ENCODE measurements around the gene UNK.
A peak's percentile ranks its signal among the peaks of the same experiment; 100 is the strongest.
"Not testable (repeated sequence)": the region's sequence is repeated elsewhere in the genome, so short reads cannot be mapped to it uniquely, and the experiment has no call there.

Gene UNK

DNA sequence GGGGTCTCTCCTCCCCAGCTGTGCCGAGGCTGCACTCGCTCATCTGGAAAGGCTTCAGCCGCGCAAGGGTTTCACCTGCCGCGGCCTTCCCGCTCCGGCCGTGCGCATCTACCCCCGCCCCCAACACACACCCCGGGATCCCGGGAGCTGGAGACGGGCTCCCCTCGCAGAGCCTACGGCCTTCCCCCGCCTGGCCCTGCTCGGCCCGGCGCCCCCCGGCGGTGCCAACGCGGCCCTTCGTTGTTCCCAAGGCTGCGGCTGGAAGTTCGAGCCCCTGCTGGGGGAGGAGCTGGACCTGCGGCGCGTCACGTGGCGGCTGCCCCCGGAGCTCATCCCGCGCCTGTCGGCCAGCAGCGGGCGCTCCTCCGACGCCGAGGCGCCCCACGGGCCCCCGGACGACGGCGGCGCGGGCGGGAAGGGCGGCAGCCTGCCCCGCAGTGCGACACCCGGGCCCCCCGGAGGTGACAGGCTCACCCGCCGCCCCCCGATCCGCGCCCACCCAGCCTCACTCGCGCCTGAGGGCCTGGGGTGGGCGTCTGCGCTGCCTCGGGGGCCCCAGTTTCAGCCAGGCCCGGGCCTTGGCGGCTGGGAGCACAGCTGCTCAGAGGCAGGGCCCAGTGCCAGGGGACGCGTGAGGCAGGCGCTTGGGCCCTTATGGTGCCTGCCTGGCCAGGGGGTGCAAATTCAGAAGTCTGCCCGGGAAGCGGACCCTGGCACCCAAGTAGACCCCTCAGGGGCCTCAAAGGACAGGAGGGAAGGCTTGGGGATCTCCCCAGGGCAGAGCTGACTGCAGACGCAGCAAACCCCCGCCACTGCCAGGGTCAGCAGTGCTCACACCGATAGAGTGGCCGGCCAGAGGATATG, 30.9 kb upstream of the UNK start:
- peak in 44 of 51 donors; percentile 20 to 78 (median 61) for DNase-seq

- no peak for DNase-seq
Observed at GRCh38 chr17:75754378-75755204, 30.0 kb upstream of the UNK start.

GRCh38 chr17:75755205-75755901, 29.3 kb upstream of the UNK start:
- DNase-seq = no peak

DNA sequence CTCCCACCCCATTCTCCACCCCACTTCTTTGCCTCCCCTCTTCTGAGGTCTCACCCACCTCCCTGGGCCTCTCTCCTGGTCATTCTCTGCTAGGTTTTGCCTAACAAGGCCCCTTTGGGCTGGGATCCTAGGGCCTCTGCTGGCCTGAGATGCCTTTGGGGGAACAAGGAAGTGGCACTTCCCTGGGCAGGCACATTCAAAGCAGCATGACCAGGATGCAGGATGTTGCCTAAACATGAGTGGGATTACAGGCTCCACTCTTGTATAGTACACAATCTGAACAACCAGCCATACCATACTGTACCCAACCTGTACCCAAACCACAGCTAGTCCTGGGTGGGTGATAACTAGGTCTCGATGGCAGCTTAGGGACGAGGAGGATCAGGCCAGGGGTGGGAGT, 28.6 kb upstream of the UNK start:
- DNase-seq = no peak

- DNase-seq = no peak
Observed at GRCh38 chr17:75756451-75757085, 28.0 kb upstream of the UNK start.

- no peak for DNase-seq
Observed at GRCh38 chr17:75757086-75757681, 27.4 kb upstream of the UNK start.

- DNase-seq = no peak
Observed at GRCh38 chr17:75758131-75758905, 26.3 kb upstream of the UNK start.

DNA sequence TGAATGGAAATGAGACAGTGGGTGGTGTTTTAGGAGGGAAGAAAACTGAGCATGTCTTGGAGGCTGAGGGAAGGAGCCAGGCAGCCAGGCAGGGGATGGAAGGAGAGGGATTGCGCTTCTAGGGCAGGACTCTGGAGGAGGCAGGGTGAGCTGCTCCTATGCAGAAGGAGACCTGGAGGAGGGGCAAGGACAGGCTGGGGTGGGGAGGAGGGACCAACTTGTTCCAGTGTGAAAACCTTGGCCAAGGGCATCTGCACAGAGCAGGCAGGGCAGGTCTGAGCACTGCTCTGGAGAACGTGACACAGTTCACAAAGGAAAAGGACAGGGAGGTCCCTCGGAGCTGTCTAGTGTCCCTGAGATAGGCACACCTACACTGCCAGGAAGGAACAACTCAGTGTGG, 25.1 kb upstream of the UNK start:
- no peak for DNase-seq

DNA sequence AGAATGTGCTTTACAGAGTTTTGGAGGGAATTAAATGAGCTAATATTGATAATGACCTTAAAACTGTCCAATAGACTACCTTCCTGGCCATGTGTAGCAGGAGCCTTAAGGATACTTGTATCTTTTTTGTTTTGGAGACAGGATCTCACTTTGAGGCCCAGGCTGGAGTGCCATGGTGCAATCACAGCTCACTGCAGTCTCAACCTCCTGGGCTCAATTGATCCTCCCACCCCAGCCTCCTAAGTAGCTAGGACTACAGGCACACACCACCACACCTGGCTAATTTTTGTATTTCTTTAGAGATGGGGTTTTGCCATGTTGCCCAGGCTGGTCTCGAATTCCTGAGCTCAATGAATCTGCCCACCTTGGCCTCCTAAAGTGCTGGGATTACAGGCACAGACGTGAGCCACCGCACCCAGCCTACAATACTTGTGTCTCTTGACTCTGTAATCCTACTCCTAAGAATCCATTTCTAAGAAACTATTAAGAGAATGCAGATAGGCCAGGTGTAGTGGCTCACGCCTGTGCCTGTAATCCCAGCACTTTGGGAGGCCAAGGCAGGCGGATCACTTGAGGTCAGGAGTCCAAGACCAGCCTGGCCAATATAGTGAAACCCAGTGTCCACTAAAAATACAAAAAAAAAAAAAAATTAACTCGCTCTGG, 24.5 kb upstream of the UNK start:
- not testable (repeated sequence) for DNase-seq

DNA sequence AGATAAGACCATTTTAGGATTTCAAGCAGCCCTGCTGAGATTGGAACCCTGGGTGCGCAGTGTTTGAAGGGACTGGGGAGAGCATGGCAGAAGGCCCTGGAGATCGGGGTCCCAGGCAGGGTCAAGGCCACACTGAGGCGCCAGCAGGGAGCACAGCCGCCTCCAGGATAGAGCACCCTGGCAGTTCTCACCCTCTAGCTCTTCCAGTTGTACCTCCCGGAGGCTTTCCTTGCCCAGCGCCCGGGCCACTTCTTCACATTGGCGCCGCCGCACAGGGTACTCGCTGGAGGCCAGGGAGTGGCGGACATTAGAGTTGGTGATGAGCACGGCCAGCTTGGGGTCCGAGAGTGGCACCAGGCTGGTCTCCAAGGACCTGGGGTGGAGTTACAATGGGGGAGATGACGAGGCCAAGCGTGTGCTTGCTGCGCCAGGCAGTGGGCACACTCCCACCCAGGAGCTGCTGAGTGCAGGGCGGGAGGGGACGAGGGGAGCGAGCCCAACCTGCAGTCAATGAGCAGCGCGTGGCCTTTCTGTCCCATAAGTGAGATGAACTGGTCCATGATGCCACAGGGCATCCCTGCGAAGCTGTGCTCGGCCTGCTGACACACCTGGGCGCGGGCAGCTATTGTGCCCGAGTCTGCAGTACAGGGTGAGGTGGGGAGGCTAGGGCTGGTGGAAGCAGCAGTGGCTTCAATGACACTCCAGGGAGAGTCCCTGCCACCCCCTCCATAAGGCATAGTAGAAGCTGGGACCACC, 21.9 kb upstream of the UNK start:
- DNase-seq = no peak

DNA sequence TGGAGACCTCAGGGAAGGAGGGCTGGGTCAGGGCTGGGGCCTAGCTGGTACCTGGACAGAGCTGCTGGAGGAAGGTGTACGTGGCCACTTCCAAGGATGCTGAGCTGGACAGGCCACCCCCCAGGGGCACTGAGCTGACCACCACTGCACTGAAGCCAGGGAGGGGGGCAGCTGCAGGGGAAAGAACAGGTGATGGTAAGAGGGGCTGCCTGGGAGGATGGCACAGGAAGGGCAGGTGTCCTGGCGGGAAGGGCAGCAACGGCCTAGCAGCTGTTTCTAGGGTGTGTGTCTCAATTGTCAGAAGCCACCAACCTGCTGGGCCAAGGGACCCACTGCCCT, 21.4 kb upstream of the UNK start:
- no peak for DNase-seq

DNA sequence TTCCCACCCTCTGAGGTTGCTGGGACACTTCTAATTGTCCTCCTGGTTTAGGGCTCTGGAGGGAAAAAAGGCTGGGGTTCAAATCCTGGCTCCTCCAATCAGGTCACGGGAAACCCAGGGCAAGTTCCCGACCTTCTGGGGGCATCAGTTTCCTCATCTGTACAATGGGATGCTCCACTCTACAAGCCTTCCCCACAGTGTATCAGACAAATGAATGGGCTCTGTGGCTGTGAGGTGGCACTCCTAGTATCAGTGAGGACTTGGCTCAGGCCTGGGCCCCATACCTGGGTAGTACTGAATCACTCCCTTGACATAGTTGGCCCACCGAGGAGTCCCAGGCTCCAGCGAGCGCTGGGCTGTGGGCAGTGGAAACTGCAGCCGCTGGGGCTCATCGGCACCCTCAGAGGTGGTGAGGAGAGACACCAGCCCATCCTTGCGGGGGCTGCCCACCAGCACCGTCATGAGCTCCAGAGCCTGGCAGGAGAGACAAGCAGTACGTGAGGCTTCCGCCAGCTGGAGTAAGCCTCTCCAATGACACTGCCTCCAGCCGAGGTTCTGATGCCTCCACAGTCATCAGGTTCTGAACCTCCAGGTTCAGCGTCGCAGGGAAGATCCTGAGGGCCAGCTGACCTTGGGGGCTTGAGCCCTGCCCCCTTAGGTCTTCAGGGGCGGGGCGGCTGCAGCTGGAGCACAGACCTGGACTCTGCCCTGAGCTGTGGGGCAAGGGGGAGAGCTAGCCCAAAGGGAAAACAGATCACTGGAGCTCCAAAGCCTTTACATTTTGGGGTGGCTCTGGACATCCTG, 20.8 kb upstream of the UNK start:
- no peak for DNase-seq

- DNase-seq = no peak
Observed at GRCh38 chr17:75764417-75764710, 20.2 kb upstream of the UNK start.

- peak in 46 of 51 donors; percentile 24 to 80 (median 53) for DNase-seq
Observed at GRCh38 chr17:75764711-75765421, 19.7 kb upstream of the UNK start, which contains the start of gene GALK1. GALK1 (minus strand) TSS chr17:75765192; CDS start chr17:75765136, 56 bp downstream.

DNA sequence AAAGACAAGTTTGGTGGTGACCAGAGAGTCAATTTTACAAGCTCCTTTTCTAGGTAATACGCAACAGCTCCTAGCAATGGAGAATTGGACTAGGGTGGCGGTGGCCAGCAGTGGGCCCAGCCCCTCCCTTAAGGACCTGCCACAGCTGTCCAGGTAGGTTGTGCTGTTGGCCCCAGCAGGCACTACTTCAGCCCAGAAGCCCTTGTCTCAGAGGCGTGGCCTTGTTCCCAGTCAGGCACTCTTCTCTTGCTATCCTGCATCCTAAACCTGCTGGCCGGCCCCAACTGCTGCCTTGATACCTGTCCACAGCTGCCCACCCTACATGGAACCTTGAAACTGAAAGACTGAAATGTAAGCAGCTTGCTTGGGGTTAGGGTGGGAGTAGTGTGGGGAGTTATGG, 18.6 kb upstream of the UNK start:
- no peak for DNase-seq

- no peak for DNase-seq
Observed at GRCh38 chr17:75767881-75768280, 16.7 kb upstream of the UNK start.

GRCh38 chr17:75769536-75769935, 15.1 kb upstream of the UNK start:
- DNase-seq = no peak
